ENCODE results near the gene TBXAS1. TPM values are rescaled to one million over a fixed set of nuclear protein-coding genes. Genes with fewer than 3 reads are reported as not detected.

Gene TBXAS1
- total RNA-seq, 1 donor from 2014 or later = 0.20 TPM

GRCh38 chr7:139854124-139854511 is 25.1 kb downstream of the TBXAS1 start:
- peak; percentile 24 to 39 for DNase-seq (ENCODE audit: low read depth in 2 of 2)

- DNase-seq (ENCODE audit: low read depth in 2 of 2) = no peak
Measured at GRCh38 chr7:139854803-139855497, 25.9 kb downstream of the TBXAS1 start.

- no peak for DNase-seq (ENCODE audit: low read depth in 2 of 2)
Measured at GRCh38 chr7:139855498-139856270, 26.6 kb downstream of the TBXAS1 start.

GRCh38 chr7:139857791-139858190 is 28.7 kb downstream of the TBXAS1 start:
- DNase-seq (ENCODE audit: low read depth in 2 of 2) = no peak

GRCh38 chr7:139860090-139860775 is 31.2 kb downstream of the TBXAS1 start:
- no peak for DNase-seq (ENCODE audit: low read depth in 2 of 2)

- no peak for DNase-seq (ENCODE audit: low read depth in 2 of 2)
Measured at GRCh38 chr7:139861803-139862202, 32.7 kb downstream of the TBXAS1 start.

GRCh38 chr7:139866047-139866837 is 37.2 kb downstream of the TBXAS1 start:
- no peak for DNase-seq (ENCODE audit: low read depth in 2 of 2)

- DNase-seq (ENCODE audit: low read depth in 2 of 2) = no peak
Measured at GRCh38 chr7:139867847-139868246, 38.8 kb downstream of the TBXAS1 start.

GRCh38 chr7:139869886-139870285 is 40.8 kb downstream of the TBXAS1 start:
- no peak for DNase-seq (ENCODE audit: low read depth in 2 of 2)

- DNase-seq (ENCODE audit: low read depth in 2 of 2) = no peak
Measured at GRCh38 chr7:139870380-139870779, 41.3 kb downstream of the TBXAS1 start.

GRCh38 chr7:139871331-139871730 is 42.3 kb downstream of the TBXAS1 start:
- DNase-seq (ENCODE audit: low read depth in 2 of 2) = peak; percentile 42 to 48

- no peak for DNase-seq (ENCODE audit: low read depth in 2 of 2)
Measured at GRCh38 chr7:139871820-139872219, 42.8 kb downstream of the TBXAS1 start.

GRCh38 chr7:139873593-139874301 is 44.7 kb downstream of the TBXAS1 start:
- DNase-seq (ENCODE audit: low read depth in 2 of 2) = peak; percentile 11 to 76

GRCh38 chr7:139874302-139874629 is 45.2 kb downstream of the TBXAS1 start:
- no peak for DNase-seq (ENCODE audit: low read depth in 2 of 2)

GRCh38 chr7:139875821-139876241 is 46.8 kb downstream of the TBXAS1 start:
- DNase-seq (ENCODE audit: low read depth in 2 of 2) = peak; percentile 25 to 56

- DNase-seq (ENCODE audit: low read depth in 2 of 2) = peak in 1 of 2 donors; percentile 25
Measured at GRCh38 chr7:139876622-139877283, 47.7 kb downstream of the TBXAS1 start.

- DNase-seq (ENCODE audit: low read depth in 2 of 2) = no peak
Measured at GRCh38 chr7:139883814-139884213, 54.8 kb downstream of the TBXAS1 start.

GRCh38 chr7:139884441-139884840 is 55.4 kb downstream of the TBXAS1 start:
- no peak for DNase-seq (ENCODE audit: low read depth in 2 of 2)

GRCh38 chr7:139885511-139885910 is 56.4 kb downstream of the TBXAS1 start:
- DNase-seq (ENCODE audit: low read depth in 2 of 2) = no peak

GRCh38 chr7:139886206-139886605 is 57.1 kb downstream of the TBXAS1 start:
- DNase-seq (ENCODE audit: low read depth in 2 of 2) = no peak

Data from lung microvascular endothelial cell (primary cell).